ENCODE results near the gene SHE. TPM values are rescaled to one million over a fixed set of nuclear protein-coding genes. Genes with fewer than 3 reads are reported as not detected.
"Not testable (repeated sequence)": the region's sequence is repeated elsewhere in the genome, so short reads cannot be mapped to it uniquely, and the experiment has no call there.

SHE gene
- total RNA-seq, 1 experiment from 2014 or later: not detected

GRCh38 chr1:154531950-154532349, 29.7 kb upstream of the SHE start:
- H2AFZ ChIP-seq (ENCODE audit: low read depth, low read length, poor library complexity, severe bottlenecking); RAD21 ChIA-PET (ENCODE audit: low non-redundant PET in 1 of 2, low total read pairs in 2 of 2, uncharacterized antibody in 2 of 2, unreplicated experiment in 2 of 2); H3K79me2 ChIP-seq (ENCODE audit: insufficient read depth, low read length); H3K9me3 ChIP-seq (ENCODE audit: control insufficient read depth in 1 of 2, insufficient read depth in 1 of 2, low read depth in 1 of 2, low read length in 2 of 2); BruUV-seq (replicated peaks); H3K4me1 ChIP-seq (ENCODE audit: control insufficient read depth in 1 of 2, insufficient read depth in 2 of 2, low read length in 2 of 2); DNase-seq (ENCODE audit: low read depth, low spot score); H3K9ac ChIP-seq (ENCODE audit: low read length); H3K4me2 ChIP-seq (ENCODE audit: low read length); H3K9me2 ChIP-seq (ENCODE audit: insufficient read depth); ATAC-seq; H3K4me3 ChIP-seq (replicated peaks in 1 of 2; ENCODE audit: low read depth in 1 of 2, low read length in 2 of 2); H3K36me3 ChIP-seq (ENCODE audit: control insufficient read depth in 1 of 2, insufficient read depth in 2 of 2, low read length in 2 of 2); H4K20me1 ChIP-seq (ENCODE audit: insufficient read depth); POLR2A ChIA-PET; H3K27me3 ChIP-seq (ENCODE audit: insufficient read depth, low read length); intact Hi-C loops (cut with micrococcal nuclease); H3K27ac ChIP-seq (ENCODE audit: low read depth, low read length): not testable (repeated sequence)
- CTCF ChIA-PET: interaction anchor here (1.7 kb wide), 1 partner anchor 15 kb away, joined by 7 read pairs; no protein-coding TSS in a partner anchor

GRCh38 chr1:154529308-154529707, 27.1 kb upstream of the SHE start:
- BruUV-seq (replicated peaks): no TSS peak
- Histone ChIP-seq H3K79me2 (ENCODE audit: insufficient read depth, low read length) (no peaks in the 10 kb centered on the region), H3K36me3 (ENCODE audit: control insufficient read depth in 1 of 2, insufficient read depth in 2 of 2, low read length in 2 of 2) (no peaks in the 10 kb centered on the region), H3K9me2 (ENCODE audit: insufficient read depth) (no peaks in the 10 kb centered on the region), H3K9ac (ENCODE audit: low read length) (no peak overlapping the region), H3K4me3 (replicated peaks in 1 of 2; ENCODE audit: low read depth in 1 of 2, low read length in 2 of 2) (no peak overlapping the region), H3K27ac (ENCODE audit: low read depth, low read length) (no peak overlapping the region), H3K9me3 (ENCODE audit: control insufficient read depth in 1 of 2, insufficient read depth in 1 of 2, low read depth in 1 of 2, low read length in 2 of 2) (no peaks in the 10 kb centered on the region), H3K4me1 (ENCODE audit: control insufficient read depth in 1 of 2, insufficient read depth in 2 of 2, low read length in 2 of 2) (no peaks in the 10 kb centered on the region), H3K4me2 (ENCODE audit: low read length) (no peak overlapping the region), H2AFZ (ENCODE audit: low read depth, low read length, poor library complexity, severe bottlenecking) (no peak overlapping the region), H3K27me3 (ENCODE audit: insufficient read depth, low read length) (no peaks in the 10 kb centered on the region), H4K20me1 (ENCODE audit: insufficient read depth) (no peaks in the 10 kb centered on the region)
- CTCF ChIA-PET: no interaction called here
- ATAC-seq (no peak), DNase-seq (ENCODE audit: low read depth, low spot score) (no peak)
- TF ChIP-seq SRF (IDR thresholded peaks at IDR 0.05; ENCODE audit: low read depth) (no peak), ELF1 (IDR thresholded peaks at IDR 0.05; ENCODE audit: borderline replicate concordance, low read depth) (no peak), FOSL1 (IDR thresholded peaks at IDR 0.05; ENCODE audit: low read depth) (no peak), TCF7L2 (IDR thresholded peaks at IDR 0.05; ENCODE audit: borderline replicate concordance, extremely low read depth, insufficient read depth, insufficient read length) (no peak), YY1 (IDR thresholded peaks at IDR 0.05; ENCODE audit: extremely low read depth, insufficient replicate concordance, low read depth, low read length) (no peak), EZH2 (IDR thresholded peaks at IDR 0.05) (no peak), POLR2A (IDR thresholded peaks at IDR 0.05; ENCODE audit: borderline replicate concordance, extremely low read depth, insufficient read depth, insufficient read length) (no peak), RAD21 (IDR thresholded peaks at IDR 0.05; ENCODE audit: low read depth) (no peak), SIN3A (IDR thresholded peaks at IDR 0.05; ENCODE audit: low read depth) (no peak), EGR1 (IDR thresholded peaks at IDR 0.05; ENCODE audit: low read depth) (no peak), REST (IDR thresholded peaks at IDR 0.05; ENCODE audit: low read depth) (no peak), ZNF274 (IDR thresholded peaks at IDR 0.05; ENCODE audit: low read depth, low read length) (no peak), POLR2AphosphoS5 (IDR thresholded peaks at IDR 0.05; ENCODE audit: low read depth, low read length) (no peak), SP1 (IDR thresholded peaks at IDR 0.05; ENCODE audit: low read depth) (no peak), CBX3 (IDR thresholded peaks at IDR 0.05; ENCODE audit: low read depth) (no peak)
- TF ChIP-seq, protein P1, sequence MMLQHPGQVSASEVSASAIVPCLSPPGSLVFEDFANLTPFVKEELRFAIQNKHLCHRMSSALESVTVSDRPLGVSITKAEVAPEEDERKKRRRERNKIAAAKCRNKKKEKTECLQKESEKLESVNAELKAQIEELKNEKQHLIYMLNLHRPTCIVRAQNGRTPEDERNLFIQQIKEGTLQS (IDR thresholded peaks at IDR 0.05): no peak
- TF ChIP-seq, protein P2, sequence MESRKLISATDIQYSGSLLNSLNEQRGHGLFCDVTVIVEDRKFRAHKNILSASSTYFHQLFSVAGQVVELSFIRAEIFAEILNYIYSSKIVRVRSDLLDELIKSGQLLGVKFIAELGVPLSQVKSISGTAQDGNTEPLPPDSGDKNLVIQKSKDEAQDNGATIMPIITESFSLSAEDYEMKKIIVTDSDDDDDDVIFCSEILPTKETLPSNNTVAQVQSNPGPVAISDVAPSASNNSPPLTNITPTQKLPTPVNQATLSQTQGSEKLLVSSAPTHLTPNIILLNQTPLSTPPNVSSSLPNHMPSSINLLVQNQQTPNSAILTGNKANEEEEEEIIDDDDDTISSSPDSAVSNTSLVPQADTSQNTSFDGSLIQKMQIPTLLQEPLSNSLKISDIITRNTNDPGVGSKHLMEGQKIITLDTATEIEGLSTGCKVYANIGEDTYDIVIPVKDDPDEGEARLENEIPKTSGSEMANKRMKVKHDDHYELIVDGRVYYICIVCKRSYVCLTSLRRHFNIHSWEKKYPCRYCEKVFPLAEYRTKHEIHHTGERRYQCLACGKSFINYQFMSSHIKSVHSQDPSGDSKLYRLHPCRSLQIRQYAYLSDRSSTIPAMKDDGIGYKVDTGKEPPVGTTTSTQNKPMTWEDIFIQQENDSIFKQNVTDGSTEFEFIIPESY (IDR thresholded peaks at IDR 0.05; ENCODE audit: extremely low read depth, insufficient replicate concordance, low read length): no peak
- POLR2A ChIA-PET: no interaction called here
- intact Hi-C loops (cut with micrococcal nuclease): no loop called here
- RAD21 ChIA-PET (ENCODE audit: low non-redundant PET in 1 of 2, low total read pairs in 2 of 2, uncharacterized antibody in 2 of 2, unreplicated experiment in 2 of 2): no interaction called here
